Liver (tissue), 9 donors: ENCODE data around the gene ELK4. TPM values are rescaled to one million over a fixed set of nuclear protein-coding genes. Genes with fewer than 3 reads are reported as not detected.

Experiments used
- DNase-seq: peaks from one replicate; pipeline ENCODE4 v3.0.0-alpha.2; 2017; ENCODE audit warnings: low spot score
- H3K27ac ChIP-seq, 2 donors: one replicate each; pipeline ENCODE4 v1.7.0; 2013; ENCODE audit warnings: inconsistent platforms in 2 of 2, low read length in 2 of 2, control low read depth in 1 of 2, low read depth in 1 of 2, mild to moderate bottlenecking in 1 of 2
- H3K27me3 ChIP-seq, 4 donors: one replicate each; pipeline versions ENCODE4 v1.6.1 to v1.7.0; 2013; ENCODE audit warnings: low read length in 3 of 4, inconsistent platforms in 1 of 4, mild to moderate bottlenecking in 1 of 4, moderate library complexity in 1 of 4; ENCODE audit not compliant: control insufficient read depth in 4 of 4, insufficient read depth in 4 of 4
- H3K36me3 ChIP-seq, 4 donors: one replicate each; pipeline versions ENCODE4 v1.6.1 to v1.7.0; 2013; ENCODE audit warnings: low read length in 3 of 4, mild to moderate bottlenecking in 3 of 4, low read depth in 1 of 4, moderate library complexity in 1 of 4; ENCODE audit not compliant: control insufficient read depth in 4 of 4, insufficient read depth in 3 of 4
- H3K4me1 ChIP-seq, 4 donors: one replicate each; pipeline versions ENCODE4 v1.6.1 to v1.7.0; 2013; ENCODE audit warnings: low read length in 3 of 4, mild to moderate bottlenecking in 3 of 4, moderate library complexity in 1 of 4; ENCODE audit not compliant: control insufficient read depth in 4 of 4, insufficient read depth in 4 of 4
- H3K4me3 ChIP-seq, 3 donors: one replicate each; pipeline versions ENCODE4 v1.6.1 to v1.7.0; 2013; ENCODE audit warnings: low read length in 3 of 3, control low read depth in 1 of 3, low read depth in 1 of 3, mild to moderate bottlenecking in 1 of 3
- H3K9ac ChIP-seq, 2 donors: one replicate each; pipeline ENCODE4 v1.7.0; 2013; ENCODE audit warnings: low read length in 2 of 2, mild to moderate bottlenecking in 2 of 2, moderate library complexity in 2 of 2, control low read depth in 1 of 2, low read depth in 1 of 2
- H3K9me3 ChIP-seq, 4 donors: one replicate each; pipeline versions ENCODE4 v1.6.1 to v1.7.0; 2013; ENCODE audit warnings: low read length in 3 of 4; ENCODE audit not compliant: control insufficient read depth in 4 of 4
- CTCF ChIP-seq: fragments of 150-350 bp; IDR thresholded peaks from 2 replicates; pipeline ENCODE4 v1.5.1; 2017; ENCODE audit warnings: improper control_type of control experiment, low read depth, low read length; ENCODE audit not compliant: missing input control
- EGR1 ChIP-seq, 2 donors: IDR thresholded peaks; 2 replicates each; pipeline ENCODE4 v1.6.1; 2016 to 2018; ENCODE audit warnings: antibody characterized with exemption in 2 of 2, low read depth in 2 of 2
- FOXA1 ChIP-seq: IDR thresholded peaks from 2 replicates; pipeline ENCODE4 v1.6.1; 2016; ENCODE audit warnings: antibody characterized with exemption
- FOXA2 ChIP-seq: IDR thresholded peaks from 2 replicates; pipeline ENCODE4 v1.6.1; 2016; ENCODE audit warnings: antibody characterized with exemption
- HNF4A ChIP-seq, 2 donors: conservative IDR thresholded peaks; 2 replicates each; pipeline ENCODE4 v1.6.1; 2016; ENCODE audit warnings: antibody characterized with exemption in 2 of 2, mild to moderate bottlenecking in 2 of 2
- JUND ChIP-seq, 2 donors: IDR thresholded peaks; 2 replicates each; pipeline ENCODE4 v1.6.1; 2016; ENCODE audit warnings: antibody characterized with exemption in 2 of 2
- MAX ChIP-seq: IDR thresholded peaks from 2 replicates; pipeline ENCODE4 v1.6.1; 2016; ENCODE audit warnings: antibody characterized with exemption
- NR2F2 ChIP-seq: IDR thresholded peaks from 2 replicates; pipeline ENCODE4 v1.6.1; 2016; ENCODE audit warnings: antibody characterized with exemption
- RAD21 ChIP-seq, 2 donors: IDR thresholded peaks; 2 replicates each; pipeline ENCODE4 v1.6.1; 2016; ENCODE audit warnings: antibody characterized with exemption in 2 of 2, mild to moderate bottlenecking in 2 of 2
- RXRA ChIP-seq, 2 donors: IDR thresholded peaks; 2 replicates each; pipeline ENCODE4 v1.6.1; 2017 to 2018; ENCODE audit warnings: antibody characterized with exemption in 2 of 2, mild to moderate bottlenecking in 1 of 2
- SP1 ChIP-seq: IDR thresholded peaks from 2 replicates; pipeline ENCODE4 v1.6.1; 2018; ENCODE audit warnings: antibody characterized with exemption, mild to moderate bottlenecking
- TAF1 ChIP-seq: conservative IDR thresholded peaks from 2 replicates; pipeline ENCODE4 v1.6.1; 2016; ENCODE audit warnings: antibody characterized with exemption, mild to moderate bottlenecking
- YY1 ChIP-seq: IDR thresholded peaks from 2 replicates; pipeline ENCODE4 v1.6.1; 2016; ENCODE audit warnings: antibody characterized with exemption, mild to moderate bottlenecking
- ZBTB33 ChIP-seq: IDR thresholded peaks from 2 replicates; pipeline ENCODE4 v1.6.1; 2016; ENCODE audit warnings: antibody characterized with exemption
- WGBS: extraction: QIAGEN DNeasy Blood & Tissue Kit; methylation state at CpG from one replicate; pipeline ENCODE4 v1.1.7; 2013; 5-methylcytosine and 5-hydroxymethylcytosine counted together
- polyA plus RNA-seq, 2 donors: library from polyadenylated mRNA; stranded (reverse) in 1 of 2; unstranded in 1 of 2; fragments of 200-250 nt in 1 of 2; fragments of >200 nt in 1 of 2; fragmentation: Nextera tagmentation in 1 of 2; extraction: Ambion mirVana in 1 of 2; gene quantifications; one replicate each; pipeline versions ENCODE4 v1.2.1 to v1.2.3, GENCODE V29; 2013 to 2015
- total RNA-seq, 2 donors: library from RNA; depleted of rRNA; stranded (reverse); fragments of >200 nt; gene quantifications; one replicate each; pipeline ENCODE4 v1.2.3, GENCODE V29; 2014
- TF ChIP-seq, protein P1 (sequence below): IDR thresholded peaks from 2 replicates; pipeline ENCODE4 v1.6.1; 2016; ENCODE audit warnings: antibody characterized with exemption
- TF ChIP-seq, protein P2 (sequence below): IDR thresholded peaks from 2 replicates; pipeline ENCODE4 v1.6.1; 2016; ENCODE audit warnings: antibody characterized with exemption, mild to moderate bottlenecking
- donor health status: healthy.
- donor health status: healthy.
- donor health status: healthy.
- donor health status: healthy.
- donor health status: healthy.

The ELK4 gene
- total and polyA plus RNA-seq, 4 donors = 3.5 to 20.2 (median 6.9) TPM

DNA sequence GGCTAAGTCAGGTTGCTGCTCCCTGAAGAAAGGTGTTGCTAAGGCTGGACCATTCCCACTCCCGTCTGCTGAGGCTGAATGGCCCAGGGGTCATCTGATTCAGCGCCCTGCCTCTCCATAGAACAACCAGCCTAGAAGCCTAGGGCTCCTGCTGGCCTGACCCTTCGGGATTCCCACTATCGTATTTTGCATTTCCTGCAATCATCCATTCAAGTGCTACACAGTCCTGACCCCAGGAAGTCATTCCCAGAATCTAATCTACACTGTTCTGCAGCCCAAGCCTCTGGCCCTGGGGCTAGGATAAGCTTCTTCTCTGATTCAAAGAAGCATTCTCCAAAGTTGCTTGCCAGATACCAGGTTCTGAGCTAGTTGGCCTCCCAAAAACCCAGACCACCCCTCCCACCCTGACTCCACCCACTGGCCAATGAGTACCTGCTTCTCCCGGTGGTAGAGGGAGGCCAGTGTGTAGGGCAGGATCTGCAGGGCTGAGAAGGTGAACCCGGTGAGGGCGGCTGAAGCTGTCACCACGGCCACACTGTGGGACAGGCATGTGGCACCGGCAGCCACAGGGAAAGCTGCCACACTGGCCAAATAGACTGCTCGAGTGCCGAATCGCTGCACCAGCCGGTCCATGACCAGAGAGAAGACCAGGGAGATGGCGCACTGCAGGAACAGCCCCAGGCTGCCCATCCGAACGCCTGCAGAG lies 29.8 kb upstream of the ELK4 start:
- no peaks in the 10 kb centered on the region for H3K9me3 ChIP-seq
- H3K27ac ChIP-seq = peak overlapping the region; percentile 23 to 86
- H3K4me3 ChIP-seq = no peak overlapping the region
- no peak for DNase-seq
- H3K36me3 ChIP-seq = peaks cover 0 to 8% (median 4%) of the 10 kb centered on the region in 4 donors
- TF ChIP-seq RXRA (IDR thresholded peaks at IDR 0.05) = no peak
- TF ChIP-seq CTCF = no peak
- TF ChIP-seq NR2F2 = peak; percentile 82
- WGBS = 75% methylated on average over 16 of the region's 16 CpGs
- peaks cover 12 to 81% (median 50%) of the 10 kb centered on the region in 4 donors for H3K4me1 ChIP-seq
- H3K9ac ChIP-seq = no peak overlapping the region
- no peaks in the 10 kb centered on the region for H3K27me3 ChIP-seq

GRCh38 chr1:205660361-205660760 lies 28.6 kb upstream of the ELK4 start:
- Histone ChIP-seq H3K27me3 (no peaks in the 10 kb centered on the region), H3K9me3 (no peaks in the 10 kb centered on the region), H3K27ac (no peak overlapping the region), H3K9ac (no peak overlapping the region), H3K4me3 (no peak overlapping the region), H3K36me3 (peaks cover 0 to 8% (median 4%) of the 10 kb centered on the region in 4 donors), H3K4me1 (peaks cover 10 to 71% (median 41%) of the 10 kb centered on the region in 4 donors)
- WGBS = 75% methylated on average over 8 of the region's 8 CpGs
- DNase-seq = no peak
- TF ChIP-seq, protein P1, sequence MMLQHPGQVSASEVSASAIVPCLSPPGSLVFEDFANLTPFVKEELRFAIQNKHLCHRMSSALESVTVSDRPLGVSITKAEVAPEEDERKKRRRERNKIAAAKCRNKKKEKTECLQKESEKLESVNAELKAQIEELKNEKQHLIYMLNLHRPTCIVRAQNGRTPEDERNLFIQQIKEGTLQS = no peak
- TF ChIP-seq SP1 = no peak
- no peak for TF ChIP-seq EGR1 (IDR thresholded peaks at IDR 0.05; ENCODE audit: low read depth in 2 of 2)
- no peak for TF ChIP-seq TAF1
- TF ChIP-seq MAX = no peak
- TF ChIP-seq, protein P2, sequence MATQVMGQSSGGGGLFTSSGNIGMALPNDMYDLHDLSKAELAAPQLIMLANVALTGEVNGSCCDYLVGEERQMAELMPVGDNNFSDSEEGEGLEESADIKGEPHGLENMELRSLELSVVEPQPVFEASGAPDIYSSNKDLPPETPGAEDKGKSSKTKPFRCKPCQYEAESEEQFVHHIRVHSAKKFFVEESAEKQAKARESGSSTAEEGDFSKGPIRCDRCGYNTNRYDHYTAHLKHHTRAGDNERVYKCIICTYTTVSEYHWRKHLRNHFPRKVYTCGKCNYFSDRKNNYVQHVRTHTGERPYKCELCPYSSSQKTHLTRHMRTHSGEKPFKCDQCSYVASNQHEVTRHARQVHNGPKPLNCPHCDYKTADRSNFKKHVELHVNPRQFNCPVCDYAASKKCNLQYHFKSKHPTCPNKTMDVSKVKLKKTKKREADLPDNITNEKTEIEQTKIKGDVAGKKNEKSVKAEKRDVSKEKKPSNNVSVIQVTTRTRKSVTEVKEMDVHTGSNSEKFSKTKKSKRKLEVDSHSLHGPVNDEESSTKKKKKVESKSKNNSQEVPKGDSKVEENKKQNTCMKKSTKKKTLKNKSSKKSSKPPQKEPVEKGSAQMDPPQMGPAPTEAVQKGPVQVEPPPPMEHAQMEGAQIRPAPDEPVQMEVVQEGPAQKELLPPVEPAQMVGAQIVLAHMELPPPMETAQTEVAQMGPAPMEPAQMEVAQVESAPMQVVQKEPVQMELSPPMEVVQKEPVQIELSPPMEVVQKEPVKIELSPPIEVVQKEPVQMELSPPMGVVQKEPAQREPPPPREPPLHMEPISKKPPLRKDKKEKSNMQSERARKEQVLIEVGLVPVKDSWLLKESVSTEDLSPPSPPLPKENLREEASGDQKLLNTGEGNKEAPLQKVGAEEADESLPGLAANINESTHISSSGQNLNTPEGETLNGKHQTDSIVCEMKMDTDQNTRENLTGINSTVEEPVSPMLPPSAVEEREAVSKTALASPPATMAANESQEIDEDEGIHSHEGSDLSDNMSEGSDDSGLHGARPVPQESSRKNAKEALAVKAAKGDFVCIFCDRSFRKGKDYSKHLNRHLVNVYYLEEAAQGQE = no peak
- TF ChIP-seq HNF4A (conservative IDR thresholded peaks at IDR 0.05) = no peak
- TF ChIP-seq FOXA2 = no peak
- no peak for TF ChIP-seq CTCF
- TF ChIP-seq JUND (IDR thresholded peaks at IDR 0.05) = no peak
- no peak for TF ChIP-seq ZBTB33
- no peak for TF ChIP-seq FOXA1
- TF ChIP-seq YY1 = no peak
- no peak for TF ChIP-seq RAD21 (IDR thresholded peaks at IDR 0.05)
